Heart right ventricle (tissue), 16 donors: ENCODE results near the gene CCDC73. TPM values are rescaled to one million over a fixed set of nuclear protein-coding genes. Genes with fewer than 3 reads are reported as not detected.

Source experiments
- ATAC-seq, 8 donors: fragments of 200-7000 bp; cut with Tn5 transposase; one replicate each; pipeline ENCODE4 v1.9.1; 2020; ENCODE audit warnings: mild to moderate bottlenecking in 8 of 8, moderate library complexity in 8 of 8, moderate number of reproducible peaks in 1 of 8
- DNase-seq, 2 donors: peaks; one replicate each; pipeline ENCODE4 v3.0.0-alpha.2; 2020
- H3K27ac ChIP-seq, 10 donors: fragments of 200-600 bp; sonication (generic) in 2 of 10; one replicate each; pipeline versions ENCODE4 v1.5.0 to v1.8.0; 2020 to 2022; ENCODE audit warnings: mild to moderate bottlenecking in 3 of 10
- H3K27me3 ChIP-seq, 7 donors: fragments of 200-600 bp; one replicate each; pipeline ENCODE4 v1.8.0; 2021 to 2022; ENCODE audit warnings: mild to moderate bottlenecking in 2 of 7
- H3K36me3 ChIP-seq, 9 donors: fragments of 200-600 bp; sonication (generic) in 1 of 9; one replicate each; pipeline versions ENCODE4 v1.5.0 to v1.8.0; 2020 to 2022; ENCODE audit warnings: mild to moderate bottlenecking in 2 of 9
- H3K4me1 ChIP-seq, 9 donors: fragments of 200-600 bp; sonication (generic) in 1 of 9; one replicate each; pipeline versions ENCODE4 v1.5.0 to v1.8.0; 2020 to 2022; ENCODE audit warnings: mild to moderate bottlenecking in 4 of 9
- H3K4me3 ChIP-seq, 10 donors: fragments of 200-600 bp; sonication (generic) in 2 of 10; one replicate each; pipeline versions ENCODE4 v1.5.0 to v1.8.0; 2020 to 2022; ENCODE audit warnings: mild to moderate bottlenecking in 7 of 10, moderate library complexity in 2 of 10
- H3K9me3 ChIP-seq, 11 donors: fragments of 200-600 bp in 10 of 11; sonication (generic) in 2 of 11; one replicate each; pipeline versions ENCODE4 v1.5.0 to v1.8.0; 2013 to 2022; ENCODE audit warnings: mild to moderate bottlenecking in 2 of 11, control low read depth in 1 of 11, moderate library complexity in 1 of 11
- CTCF ChIP-seq, 9 donors: fragments of 200-600 bp; sonication (generic) in 2 of 9; IDR thresholded peaks; one replicate each; pipeline versions ENCODE4 v1.5.0 to v1.8.0; 2021 to 2022; ENCODE audit warnings: antibody characterized with exemption in 9 of 9, mild to moderate bottlenecking in 5 of 9, moderate library complexity in 1 of 9
- WGBS, 2 donors: extraction: QIAGEN DNeasy Blood & Tissue Kit; methylation state at CpG; one replicate each; pipeline ENCODE4 v1.1.7; 2013; ENCODE audit warnings: inconsistent platforms in 1 of 2; 5-methylcytosine and 5-hydroxymethylcytosine counted together
- intact Hi-C, 10 donors: fragments of 100-400 bp; cut with DNase I; formaldehyde crosslinking; loops; one replicate each; pipeline versions ENCODE4 v1.11.1 to v1.14.2; 2022
- polyA plus RNA-seq, 2 donors: library from polyadenylated mRNA; stranded (reverse); fragments of 200-250 nt; gene quantifications; one replicate each; pipeline ENCODE4 v1.2.3, GENCODE V29; 2013
- total RNA-seq, 10 donors: library from RNA; stranded (reverse); fragmentation: NEBNext Ultra II Directional in 3 of 10; extraction: Animal tissue kit (Norgen Biotek cat#: 25700) in 3 of 10; gene quantifications; one replicate each; pipeline versions ENCODE4 v1.2.1 to v1.2.4, GENCODE V29; 2021 to 2023
- donor health status: Arrhythmogenic right ventricular cardiomyopathy.
- donor health status: ischemic (EF 13 %, LVEDD 7.1; RV severe dilation, severe dysfunction).
- donor health status: healthy with polysubstance abuse.
- donor health status: DM: no; HTN: yes; CAD: no.
- donor health status: DM: no; HTN: no; CAD: no.
- donor health status: ischemic (EF 25% LVEDD 6.9; RV normal size, moderate dysfunction).
- donor health status: ischemic (EF 25% LVEDD 5.7; RV mildly dilated, moderate dysfunction).
- donor health status: healthy.
- donor health status: DM: yes; HTN: yes; CAD: no.
- donor health status: Ischemic cardiomyopathy.
- donor health status: ischemic (EF 35%, LVEDD 5.7; RV mildly dilated, moderate dysfunction).
- donor health status: nonischemic (EF 11% LVEDD 7.7; RV severe dilation, severe dysfunction).
- donor health status: DM: yes; HTN: yes; CAD: no.
- donor health status: PGD.
- donor health status: ischemic (EF 29% LVEDD 5.4; RV normal size, mild dysfunction).
- donor health status: nonischemic (EF 23%, LVEDD 6.1; RV moderate dilation, normal function).

Gene CCDC73
- total and polyA plus RNA-seq, 12 donors = 0.01 TPM; not detected in 11

GRCh38 chr11:32820497-32820896 is 26.0 kb upstream of the CCDC73 start:
- intact Hi-C loops = no loop called here
- TF ChIP-seq CTCF (IDR thresholded peaks at IDR 0.05) = no peak

GRCh38 chr11:32819187-32819586 is 24.7 kb upstream of the CCDC73 start:
- peaks cover 0 to 22% (median 0%) of the 10 kb centered on the region in 9 donors for H3K4me1 ChIP-seq
- peaks cover 0 to 6% (median 0%) of the 10 kb centered on the region in 7 donors for H3K27me3 ChIP-seq
- no peak overlapping the region for H3K4me3 ChIP-seq
- intact Hi-C loops = no loop called here
- DNase-seq (no peak), ATAC-seq (no peak)
- no peak for TF ChIP-seq CTCF (IDR thresholded peaks at IDR 0.05)
- H3K27ac ChIP-seq = no peak overlapping the region
- 73 to 87% methylated on average over 2 of the region's 2 CpGs for WGBS, 2 donors
- peaks cover 0 to 9% (median 0%) of the 10 kb centered on the region in 11 donors for H3K9me3 ChIP-seq
- no peaks in the 10 kb centered on the region for H3K36me3 ChIP-seq

More at GRCh38 chr11:32820497-32820896, 26.0 kb upstream of the CCDC73 start:
- Histone ChIP-seq H3K27ac (no peak overlapping the region), H3K4me1 (peaks cover 0 to 22% (median 0%) of the 10 kb centered on the region in 9 donors), H3K27me3 (peaks cover 0 to 6% (median 0%) of the 10 kb centered on the region in 7 donors), H3K9me3 (peaks cover 0 to 9% (median 0%) of the 10 kb centered on the region in 11 donors), H3K4me3 (no peak overlapping the region), H3K36me3 (no peaks in the 10 kb centered on the region)
- ATAC-seq = no peak
- no peak for DNase-seq

GRCh38 chr11:32817852-32818183 is 23.4 kb upstream of the CCDC73 start:
- intact Hi-C loops = no loop called here
- 65 to 66% methylated on average over 3 of the region's 3 CpGs for WGBS, 2 donors
- Histone ChIP-seq H3K4me1 (peaks cover 0 to 18% (median 0%) of the 10 kb centered on the region in 9 donors), H3K27me3 (peaks cover 0 to 6% (median 0%) of the 10 kb centered on the region in 7 donors), H3K4me3 (no peak overlapping the region), H3K9me3 (no peaks in the 10 kb centered on the region), H3K36me3 (no peaks in the 10 kb centered on the region), H3K27ac (no peak overlapping the region)
- no peak for TF ChIP-seq CTCF (IDR thresholded peaks at IDR 0.05)
- ATAC-seq (peak in 1 of 8 donors; percentile 64), DNase-seq (no peak)

- H3K4me3 ChIP-seq = no peak overlapping the region
- no peak for TF ChIP-seq CTCF (IDR thresholded peaks at IDR 0.05)
- H3K9me3 ChIP-seq = no peaks in the 10 kb centered on the region
- H3K4me1 ChIP-seq = peaks cover 0 to 14% (median 0%) of the 10 kb centered on the region in 9 donors
- no peak overlapping the region for H3K27ac ChIP-seq
- H3K27me3 ChIP-seq = peaks cover 0 to 6% (median 0%) of the 10 kb centered on the region in 7 donors
- intact Hi-C loops = no loop called here
- 68 to 70% methylated on average over 4 of the region's 4 CpGs for WGBS, 2 donors
- ATAC-seq = peak in 1 of 8 donors; percentile 70
- no peak for DNase-seq
- no peaks in the 10 kb centered on the region for H3K36me3 ChIP-seq
These were observed 22.9 kb upstream of the CCDC73 start for GRCh38 chr11:32817181-32817851.
